Measurements from ENCODE around the gene TMEM178B. TPM values are rescaled to one million over a fixed set of nuclear protein-coding genes. Genes with fewer than 3 reads are reported as not detected.
"Not testable (repeated sequence)": the region's sequence is repeated elsewhere in the genome, so short reads cannot be mapped to it uniquely, and the experiment has no call there.

Gene TMEM178B
- total and polyA plus RNA-seq, 2 of the 13 experiments (the other 11 are each of a cell fraction or from before 2014, with no cell fraction given), result 0.01 to 0.02 TPM

GRCh38 chr7:141032539-141033323 lies 41.1 kb upstream of the TMEM178B start (continued):
- TF ChIP-seq PAXIP1 (CRISPR knock-in tag; conservative IDR thresholded peaks at IDR 0.05) (0 out of 2 replicates have a peak, but pooled peaks have one; percentile 14), ZNF281 (CRISPR knock-in tag; IDR thresholded peaks at IDR 0.05; ENCODE audit: borderline replicate concordance) (peak; percentile 80), ZNF574 (CRISPR knock-in tag; IDR thresholded peaks at IDR 0.05) (peak; percentile 27; the same call in 1 of the 2 replicates), ZMYM4 (CRISPR knock-in tag; IDR thresholded peaks at IDR 0.05) (0 out of 2 replicates have a peak, but pooled peaks have one; percentile 47)

GRCh38 chr7:141038100-141038499 lies 35.8 kb upstream of the TMEM178B start:
- BruUV-seq (replicated peaks), result not testable (repeated sequence)

More at GRCh38 chr7:141038100-141038499, 35.8 kb upstream of the TMEM178B start:
- DNase-seq (ENCODE audit: low spot score); H2AFZ ChIP-seq (ENCODE audit: low read length); H4K20me1 ChIP-seq (ENCODE audit: insufficient read depth, low read length); H3K4me2 ChIP-seq (ENCODE audit: low read depth, low read length); H3K27ac ChIP-seq (ENCODE audit: extremely low read length, insufficient read depth, low read length); H3K9ac ChIP-seq (ENCODE audit: insufficient read depth, low read depth, low read length); intact Hi-C loops (cut with micrococcal nuclease; ENCODE audit: unreplicated experiment); H3K36me3 ChIP-seq (replicated peaks in 1 of 2; ENCODE audit: control insufficient read depth in 1 of 2, insufficient read depth in 2 of 2, low read length in 2 of 2); H3K79me2 ChIP-seq (ENCODE audit: insufficient read depth, low read length); ATAC-seq; FAIRE-seq; H3K4me3 ChIP-seq (replicated peaks in 1 of 3; ENCODE audit: insufficient read depth in 1 of 3, low read depth in 2 of 3, low read length in 3 of 3); H3K9me3 ChIP-seq (ENCODE audit: low read length); H3K27me3 ChIP-seq (ENCODE audit: control insufficient read depth in 1 of 2, insufficient read depth in 2 of 2, low read length in 2 of 2); in situ Hi-C loops (cut with HindIII; ENCODE audit: extremely low pct_ligation_motif_present, low pct_unique_long_range_greater_than_20kb); CTCF ChIA-PET (ENCODE audit: low intra/inter-chr PET ratio, low total read pairs); POLR2A ChIA-PET: not testable (repeated sequence)
- H3K4me1 ChIP-seq (ENCODE audit: insufficient read depth, low read length), result peaks cover 17% of the 10 kb centered on the region
- WGBS (ENCODE audit: low lambda C conversion rate), result 100% methylated on average over 2 of the region's 3 CpGs

All from HepG2 (cell line).